ENCODE data around the gene PSIP1.

- TF ChIP-seq CTCF (IDR thresholded peaks at IDR 0.05; ENCODE audit: poor library complexity) (no peak), EZH2phosphoT487 (IDR thresholded peaks at IDR 0.05; ENCODE audit: low read depth, severe bottlenecking, unreplicated experiment) (no peak), EZH2 (IDR thresholded peaks at IDR 0.05; ENCODE audit: borderline replicate concordance) (no peak)
These were observed 84.8 kb downstream of the PSIP1 start for GRCh38 chr9:15426019-15426418.
